DMS53 treated with DMSO at 0.1 percent for 48 hours (cell line): Measurements from ENCODE around the gene CDX1.

Experiments
- DNase-seq: peaks from one replicate; lab custom pipeline; 2025; ENCODE audit not compliant: unreplicated experiment; lab: John Stamatoyannopoulos, UW

Gene CDX1

GRCh38 chr5:150203832-150204589 lies 37.4 kb downstream of the CDX1 start:
- no peak for DNase-seq

- DNase-seq, result no peak
Observed at GRCh38 chr5:150204590-150204960, 38.0 kb downstream of the CDX1 start.

GRCh38 chr5:150206098-150206778 lies 39.7 kb downstream of the CDX1 start:
- no peak for DNase-seq

GRCh38 chr5:150206779-150207115 lies 40.2 kb downstream of the CDX1 start:
- no peak for DNase-seq

- no peak for DNase-seq
Observed at GRCh38 chr5:150208187-150209098, 41.9 kb downstream of the CDX1 start.

- peak; percentile 79 for DNase-seq
Observed at GRCh38 chr5:150209099-150209635, 42.6 kb downstream of the CDX1 start.

GRCh38 chr5:150210644-150211043 lies 44.1 kb downstream of the CDX1 start:
- no peak for DNase-seq

- no peak for DNase-seq
Observed at GRCh38 chr5:150211156-150212030, 44.8 kb downstream of the CDX1 start.

GRCh38 chr5:150213530-150213929 lies 47.0 kb downstream of the CDX1 start:
- DNase-seq, result no peak

GRCh38 chr5:150214289-150214688 lies 47.7 kb downstream of the CDX1 start:
- no peak for DNase-seq

GRCh38 chr5:150215979-150216944 lies 49.7 kb downstream of the CDX1 start:
- DNase-seq, result no peak

GRCh38 chr5:150217038-150217437 lies 50.5 kb downstream of the CDX1 start:
- DNase-seq, result no peak

GRCh38 chr5:150217873-150218692 lies 51.5 kb downstream of the CDX1 start:
- peak; percentile 67 for DNase-seq

- DNase-seq, result no peak
Observed at GRCh38 chr5:150218693-150219035, 52.1 kb downstream of the CDX1 start.

GRCh38 chr5:150219142-150219541 lies 52.6 kb downstream of the CDX1 start:
- no peak for DNase-seq

- no peak for DNase-seq
Observed at GRCh38 chr5:150219861-150220260, 53.3 kb downstream of the CDX1 start.

GRCh38 chr5:150221471-150221870 lies 54.9 kb downstream of the CDX1 start:
- DNase-seq, result no peak

GRCh38 chr5:150222906-150223305 lies 56.3 kb downstream of the CDX1 start:
- DNase-seq, result no peak

- no peak for DNase-seq
Observed at GRCh38 chr5:150223474-150223873, 56.9 kb downstream of the CDX1 start.
